NCI-H2196 treated with DMSO at 0.1 percent for 48 hours (cell line): Measurements from ENCODE around the gene HOXA7.

ENCODE experiments used
- DNase-seq: peaks from one replicate; lab custom pipeline; 2025; ENCODE audit not compliant: unreplicated experiment; lab: John Stamatoyannopoulos, UW

Gene HOXA7

GRCh38 chr7:27171325-27171636, 14.8 kb upstream of the HOXA7 start:
- no peak for DNase-seq

- no peak for DNase-seq
These were observed 14.2 kb upstream of the HOXA7 start for GRCh38 chr7:27170426-27171324.

- no peak for DNase-seq
These were observed 13.4 kb upstream of the HOXA7 start for GRCh38 chr7:27169658-27170425.

GRCh38 chr7:27168265-27168947, 11.9 kb upstream of the HOXA7 start:
- no peak for DNase-seq

- no peak for DNase-seq
These were observed 11.4 kb upstream of the HOXA7 start for GRCh38 chr7:27167916-27168264.

- no peak for DNase-seq
These were observed 10.3 kb upstream of the HOXA7 start for GRCh38 chr7:27166531-27167505.

- no peak for DNase-seq
These were observed 9.6 kb upstream of the HOXA7 start for GRCh38 chr7:27165996-27166530.

- DNase-seq: no peak
These were observed 8.9 kb upstream of the HOXA7 start, which contains the start of gene HOXA9 for GRCh38 chr7:27165089-27165995. TSS of gene HOXA9 (minus strand) at chr7:27165537. CDS start at chr7:27165457, 80 bp downstream.

- no peak for DNase-seq
These were observed 8.1 kb upstream of the HOXA7 start for GRCh38 chr7:27164367-27165088.

GRCh38 chr7:27164045-27164366, 7.5 kb upstream of the HOXA7 start:
- DNase-seq: no peak

GRCh38 chr7:27163288-27164044, 7.0 kb upstream of the HOXA7 start:
- DNase-seq: no peak

GRCh38 chr7:27162561-27163287, 6.2 kb upstream of the HOXA7 start:
- no peak for DNase-seq

- no peak for DNase-seq
These were observed 5.5 kb upstream of the HOXA7 start for GRCh38 chr7:27161721-27162560.

- no peak for DNase-seq
These were observed 4.8 kb upstream of the HOXA7 start for GRCh38 chr7:27161214-27161720.

GRCh38 chr7:27160546-27161213, 4.2 kb upstream of the HOXA7 start:
- DNase-seq: peak; percentile 51

- no peak for DNase-seq
These were observed 3.7 kb upstream of the HOXA7 start for GRCh38 chr7:27160145-27160545.
